IPS-11a (cell line): ENCODE results near the gene CTSZ.
"Not testable (repeated sequence)": the region's sequence is repeated elsewhere in the genome, so short reads cannot be mapped to it uniquely, and the experiment has no call there.

Experiments
- H3K4me3 ChIP-seq: one replicate; pipeline ENCODE4 v1.5.1; 2013; ENCODE audit warnings: low read depth, low read length, control low read depth

The CTSZ gene

DNA sequence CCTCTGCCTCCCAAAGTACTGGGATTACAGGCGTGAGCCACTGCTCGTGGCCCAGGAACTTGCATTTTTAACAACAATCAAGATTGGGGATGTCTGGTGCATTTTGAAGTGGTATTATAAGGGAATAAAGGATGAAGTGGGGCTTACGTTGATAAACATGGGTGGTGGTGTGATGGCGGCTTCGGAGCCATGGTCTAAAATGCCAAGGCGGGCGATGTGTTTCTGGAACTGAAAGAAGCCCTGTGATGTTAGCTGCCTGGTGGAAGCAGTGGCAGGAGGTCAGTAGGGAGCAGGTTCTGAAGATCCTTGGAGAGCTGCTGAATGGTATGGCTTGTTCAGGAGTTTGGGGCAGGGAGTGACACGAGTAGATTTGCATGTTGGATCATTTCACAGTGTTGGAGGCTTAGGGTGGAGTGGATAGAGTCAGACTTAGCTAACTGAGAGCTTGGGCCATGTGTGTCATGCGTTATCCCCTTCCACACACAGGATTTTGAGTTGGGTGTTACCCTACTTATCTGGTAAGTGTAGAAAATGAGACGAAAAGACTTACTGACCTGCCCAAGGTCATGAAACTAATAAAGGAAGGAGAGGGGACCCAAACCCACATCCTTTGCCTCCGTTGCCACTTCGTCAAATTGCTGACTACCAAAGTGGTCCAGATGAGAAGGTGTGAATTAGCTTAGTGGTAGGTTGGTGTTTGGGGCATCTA, 24.5 kb downstream of the CTSZ start:
- H3K4me3 ChIP-seq: no peak overlapping the region

GRCh38 chr20:58981628-58982364, 25.3 kb downstream of the CTSZ start:
- H3K4me3 ChIP-seq: peak overlapping the region; percentile 62

DNA sequence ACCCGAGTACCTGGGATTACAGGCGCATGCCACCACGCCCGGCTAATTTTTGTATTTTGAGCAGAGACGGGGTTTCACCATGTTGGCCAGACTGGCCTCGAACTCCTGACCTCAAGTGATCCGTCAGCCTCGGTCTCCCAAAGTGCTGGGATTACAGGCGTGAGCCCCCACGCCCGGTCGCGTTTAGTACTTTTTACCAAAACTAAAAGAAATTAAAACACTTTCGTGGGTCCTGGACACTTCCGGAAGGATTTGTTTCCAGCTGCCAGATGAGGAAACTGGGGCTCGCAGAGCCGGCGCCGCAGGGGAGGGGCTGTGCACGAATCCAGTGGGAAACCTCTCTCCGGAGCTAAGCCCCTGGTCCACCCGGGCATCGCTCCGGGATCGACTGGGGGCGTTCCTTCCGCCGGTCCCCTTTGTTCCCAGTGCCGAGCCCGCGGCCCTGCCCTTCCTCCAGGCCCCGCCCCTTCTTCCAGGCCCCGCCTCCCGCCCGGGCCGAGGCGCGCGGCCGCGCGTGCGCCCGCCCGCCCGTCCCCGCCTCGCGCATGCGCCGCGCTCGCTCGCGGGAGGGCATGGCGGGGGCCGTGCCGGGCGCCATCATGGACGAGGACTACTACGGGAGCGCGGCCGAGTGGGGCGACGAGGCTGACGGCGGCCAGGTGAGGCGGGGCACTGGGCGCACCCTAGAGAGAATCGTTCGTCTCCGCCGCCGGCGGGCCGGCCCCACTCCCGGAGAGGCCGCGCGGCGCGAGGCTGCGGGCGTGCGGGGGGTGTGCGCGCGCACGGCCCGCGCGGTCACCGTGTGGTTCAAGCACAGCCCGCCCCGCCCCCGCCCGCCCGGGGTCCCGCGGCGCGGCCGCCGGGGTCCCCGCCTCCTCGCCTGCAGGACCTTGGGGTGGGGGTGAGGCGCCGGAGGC, 26.1 kb downstream of the CTSZ start, which contains the start of gene NELFCD:
Gene NELFCD (plus strand): TSS at position 546 of the 917 bp plus-strand sequence. CDS start 54 bp downstream, at position 600.
- H3K4me3 ChIP-seq: peak within 1 kb of the TSS; percentile 62

DNA sequence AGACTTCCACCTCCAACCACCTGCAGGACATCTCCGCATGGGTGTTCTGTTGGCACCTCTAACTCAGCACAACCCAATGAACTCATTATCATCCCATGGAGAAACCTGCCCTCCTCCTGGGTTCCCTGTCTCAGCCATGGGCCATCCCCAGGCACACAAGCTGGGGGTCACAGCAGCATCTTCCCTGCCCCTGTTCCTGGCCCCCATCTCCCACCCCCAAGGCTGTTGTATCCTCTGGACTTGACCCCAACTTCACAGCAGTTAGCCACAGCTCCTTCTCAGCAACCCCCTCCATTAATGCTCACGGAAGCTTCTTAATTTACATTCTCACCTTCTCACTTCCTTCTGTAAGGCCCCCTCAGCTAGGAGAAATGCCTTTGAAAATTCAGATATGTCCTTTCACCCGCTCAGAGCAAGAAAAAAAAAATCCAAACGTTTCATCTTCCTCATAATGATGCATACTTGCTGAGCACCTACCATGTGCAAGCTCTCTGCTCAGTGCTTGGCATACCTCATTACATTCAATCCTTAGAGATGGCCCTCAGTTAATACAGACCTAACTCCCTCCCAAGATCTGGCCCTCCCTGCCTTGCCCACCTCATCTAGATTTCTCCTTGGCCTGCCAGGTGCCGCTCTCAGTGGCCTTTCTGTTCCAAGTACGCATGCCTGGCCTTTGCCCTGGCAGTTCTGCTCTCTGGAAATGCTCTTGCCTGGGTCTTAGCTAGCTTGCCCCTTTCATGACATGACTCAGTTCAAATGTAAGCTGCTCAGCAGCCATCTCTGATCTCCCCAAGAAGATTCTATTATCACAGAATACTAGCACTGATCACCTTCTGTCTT, 28.5 kb downstream of the CTSZ start:
- no peak overlapping the region for H3K4me3 ChIP-seq

DNA sequence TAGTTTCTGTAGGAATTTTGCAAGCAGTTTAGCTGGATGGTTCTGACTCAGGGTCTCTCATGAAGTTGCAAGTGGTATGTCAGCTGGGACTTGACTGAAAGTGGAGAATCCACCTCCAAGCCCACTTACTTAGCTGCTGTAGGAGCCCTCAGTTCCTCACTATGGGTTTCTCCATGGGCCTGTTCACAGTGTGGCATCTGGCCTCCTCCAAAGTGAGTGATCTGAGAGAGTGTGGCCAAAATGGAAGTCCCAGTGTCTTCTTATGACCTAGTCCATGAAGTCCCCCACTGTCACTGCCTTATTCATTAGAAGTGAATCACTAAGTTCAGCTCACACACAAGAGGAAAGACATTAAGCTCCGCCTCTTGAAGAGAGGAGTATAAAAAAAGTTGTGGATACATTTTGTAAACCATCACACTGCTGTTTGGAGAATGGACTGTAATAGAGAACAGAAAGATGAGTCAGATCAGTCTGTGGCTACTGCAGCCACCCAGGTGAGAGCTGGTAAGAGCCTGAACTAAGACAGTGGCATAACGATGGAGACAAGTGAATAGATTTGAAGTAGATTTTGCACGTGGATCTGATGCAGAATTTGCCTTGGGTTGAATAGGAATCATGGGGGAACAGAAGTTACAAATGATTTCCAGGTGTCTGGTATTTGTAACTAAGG, 30.9 kb downstream of the CTSZ start:
- no peak overlapping the region for H3K4me3 ChIP-seq

DNA sequence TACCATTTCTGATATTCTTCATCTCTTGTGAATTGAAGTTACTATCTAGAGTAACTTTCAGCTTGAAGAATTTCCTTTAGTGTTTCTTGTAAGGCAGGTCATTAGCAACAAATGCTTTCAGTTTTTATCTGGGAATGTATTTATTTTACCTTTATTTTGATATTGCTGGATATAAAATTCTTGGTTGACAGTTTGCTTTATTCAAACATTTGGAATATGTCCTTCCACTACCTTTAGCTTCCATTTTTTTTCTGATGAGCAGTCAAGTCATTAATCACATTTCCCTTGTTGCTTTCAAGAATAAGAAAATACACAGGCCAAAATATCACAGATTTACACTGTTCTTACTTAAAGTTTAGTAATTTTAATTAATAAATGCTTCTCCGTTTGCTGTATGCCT, 31.7 kb downstream of the CTSZ start:
- no peak overlapping the region for H3K4me3 ChIP-seq

- no peak overlapping the region for H3K4me3 ChIP-seq
These were observed 33.2 kb downstream of the CTSZ start for GRCh38 chr20:58973866-58974265.

DNA sequence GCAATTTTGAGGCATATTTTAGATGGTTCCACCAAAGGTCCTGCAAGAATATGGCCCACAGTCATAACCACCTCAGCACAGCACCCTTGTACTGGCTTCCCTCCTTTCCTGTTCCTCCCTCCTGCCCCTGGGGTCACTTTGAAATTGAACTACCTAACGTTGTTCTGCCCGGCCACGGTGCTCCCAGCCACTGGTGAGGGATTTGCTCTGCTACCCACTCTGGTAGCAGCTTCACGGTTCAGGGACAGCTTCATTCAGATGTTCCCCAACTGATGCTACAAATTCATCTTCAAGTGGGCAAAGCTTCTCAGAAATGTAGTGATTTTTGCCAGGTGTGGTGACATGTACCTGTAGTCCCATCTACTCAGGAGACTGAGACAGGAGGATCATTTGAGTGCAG, 33.9 kb downstream of the CTSZ start:
- H3K4me3 ChIP-seq: no peak overlapping the region

- no peak overlapping the region for H3K4me3 ChIP-seq
These were observed 35.6 kb downstream of the CTSZ start for GRCh38 chr20:58971429-58971828.

- H3K4me3 ChIP-seq: no peak overlapping the region
These were observed 36.9 kb downstream of the CTSZ start for GRCh38 chr20:58970146-58970545.

GRCh38 chr20:58969439-58969838, 37.6 kb downstream of the CTSZ start:
- H3K4me3 ChIP-seq: no peak overlapping the region

- H3K4me3 ChIP-seq: no peak overlapping the region
These were observed 39.2 kb downstream of the CTSZ start for GRCh38 chr20:58967652-58968429.

DNA sequence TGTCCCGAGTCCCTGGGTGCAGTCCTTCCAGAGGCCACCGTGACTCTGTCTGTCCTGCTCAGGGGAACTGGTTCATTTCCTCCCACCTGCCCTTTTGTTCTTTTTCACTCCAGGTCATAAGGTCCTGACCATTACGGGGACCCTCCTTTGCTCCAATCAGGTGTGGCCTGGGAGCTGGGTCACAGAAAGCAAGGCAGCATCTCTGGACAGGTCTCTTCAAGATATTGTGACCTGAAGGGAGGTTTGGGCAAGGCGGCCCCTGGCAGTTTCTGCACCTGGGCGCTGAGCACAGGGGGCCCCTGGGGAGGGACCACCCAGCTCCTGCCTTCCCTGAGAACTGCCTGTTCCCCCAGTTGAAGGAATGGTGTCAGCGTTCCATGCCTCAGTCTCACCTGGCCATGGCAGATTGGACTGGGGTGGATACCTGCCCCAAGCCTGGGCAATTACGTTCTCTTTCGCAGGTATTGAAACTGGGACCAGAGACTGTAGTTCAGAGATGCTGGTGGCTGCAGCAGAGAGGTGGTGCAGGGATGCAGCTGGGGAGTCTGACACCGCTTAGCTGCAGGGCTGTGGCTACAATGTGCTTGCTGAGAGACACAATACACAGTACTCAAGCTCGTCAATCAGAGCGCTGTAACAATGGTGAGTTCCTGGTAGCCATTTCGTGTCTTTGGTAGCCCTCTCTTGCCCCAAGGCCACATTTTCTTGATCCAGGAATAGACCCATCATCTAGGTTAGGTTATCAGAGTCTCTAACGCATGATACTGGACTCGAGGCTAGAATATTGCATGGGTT, 41.6 kb downstream of the CTSZ start:
- H3K4me3 ChIP-seq: no peak overlapping the region

DNA sequence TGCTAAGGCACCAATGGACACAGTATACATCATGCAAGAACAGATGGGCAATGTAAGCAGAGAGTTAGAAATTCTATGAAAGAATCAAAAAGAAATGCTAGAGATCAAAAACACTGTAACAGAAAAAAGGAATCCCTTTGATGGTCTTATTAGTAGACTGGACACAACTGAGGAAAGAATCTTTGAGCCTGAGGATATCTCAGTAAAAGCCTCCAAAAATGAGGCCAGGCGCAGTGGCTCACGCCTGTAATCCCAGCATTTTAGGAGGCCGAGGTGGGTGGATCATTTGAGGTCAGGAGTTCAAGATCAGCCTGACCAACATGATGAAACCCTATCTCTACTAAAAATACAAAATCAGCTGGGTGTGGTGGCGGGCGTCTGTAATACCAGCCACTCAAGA, 43.1 kb downstream of the CTSZ start:
- not testable (repeated sequence) for H3K4me3 ChIP-seq

DNA sequence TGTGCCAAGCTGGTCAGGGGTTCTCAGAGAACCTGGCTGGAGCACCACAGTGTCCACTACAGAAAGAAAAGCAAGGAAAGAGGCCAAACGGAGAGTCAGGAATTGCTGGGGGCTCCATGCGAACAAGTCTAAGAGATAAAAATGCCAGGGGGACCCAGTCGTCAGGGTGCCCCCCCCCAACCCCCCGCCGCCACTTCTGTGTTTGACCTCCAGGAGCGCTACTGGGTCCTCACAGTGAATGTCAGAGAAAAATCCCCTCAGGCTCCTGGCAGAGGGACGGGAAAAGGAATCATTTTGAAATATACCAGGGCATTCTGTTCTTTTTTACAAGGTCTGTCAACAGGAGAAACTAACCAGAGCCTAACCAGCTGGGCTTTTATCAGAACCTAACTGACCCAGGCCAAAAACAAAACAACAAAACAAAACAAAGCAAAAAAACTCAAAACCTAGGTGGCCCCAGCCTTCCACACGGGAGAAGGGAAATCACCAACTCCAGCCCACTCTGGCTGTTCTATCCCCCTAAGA, 43.9 kb downstream of the CTSZ start:
- H3K4me3 ChIP-seq: no peak overlapping the region

- no peak overlapping the region for H3K4me3 ChIP-seq
These were observed 47.4 kb downstream of the CTSZ start for GRCh38 chr20:58959652-58960051.

DNA sequence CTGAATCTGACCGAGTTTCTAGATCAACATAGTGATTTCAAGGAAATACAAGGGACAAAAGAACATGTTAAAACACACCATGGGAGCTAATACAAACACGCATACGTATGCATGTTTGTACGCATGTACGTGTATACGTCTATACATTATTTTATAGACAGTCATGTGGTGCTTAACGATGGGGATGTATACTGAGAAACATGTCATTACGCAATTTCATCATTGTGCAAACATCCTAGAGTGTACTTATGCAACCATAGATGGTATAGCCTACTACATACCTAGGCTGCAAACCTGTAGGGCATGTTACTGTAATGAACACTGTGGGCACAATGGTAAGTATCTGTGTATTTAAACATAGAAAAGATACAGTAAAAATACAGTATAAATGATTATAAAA, 51.0 kb downstream of the CTSZ start:
- no peak overlapping the region for H3K4me3 ChIP-seq

DNA sequence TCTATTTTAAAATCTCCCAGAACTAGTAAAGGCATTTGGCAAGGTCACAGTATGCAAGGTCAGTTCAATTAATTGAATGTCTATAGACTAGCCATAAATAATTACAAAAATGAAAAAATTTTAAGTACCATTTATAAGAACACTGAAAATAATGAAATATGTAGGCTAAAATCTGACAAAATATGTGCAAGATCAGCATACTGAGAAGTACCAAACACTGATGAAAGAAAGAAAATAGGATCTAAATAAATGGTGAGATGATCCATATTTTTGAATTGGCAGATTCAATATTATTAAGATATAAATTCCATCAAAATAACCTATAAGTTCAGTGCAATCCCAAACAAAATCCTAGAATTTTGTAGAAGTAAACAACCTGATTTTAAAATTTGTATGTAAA, 54.0 kb downstream of the CTSZ start:
- no peak overlapping the region for H3K4me3 ChIP-seq
